Stomach (tissue), 4 donors: ENCODE data around the gene DMTF1.

Experiments
- POLR2A ChIP-seq, 4 donors: fragments of 450-650 bp; IDR thresholded peaks; one replicate each; pipeline ENCODE4 v1.6.1; 2016; ENCODE audit warnings: antibody characterized with exemption in 4 of 4, control low read depth in 2 of 4, mild to moderate bottlenecking in 1 of 4, moderate library complexity in 1 of 4
- POLR2AphosphoS5 ChIP-seq, 3 donors: sonication (generic); formaldehyde crosslinking; IDR thresholded peaks; one replicate each; pipeline ENCODE4 v1.6.1; 2016; ENCODE audit warnings: antibody characterized with exemption in 3 of 3
- TF ChIP-seq, protein P1 (sequence below), 7 experiments: fragments of 450-650 bp in 4 of 7; fragments of 200-600 bp in 3 of 7; sonication (generic) in 3 of 7; IDR thresholded peaks; one replicate each; pipeline ENCODE4 v1.5.1; 2016 to 2019; ENCODE audit warnings: antibody characterized with exemption in 7 of 7, control low read depth in 2 of 7, mild to moderate bottlenecking in 1 of 7

DNA sequence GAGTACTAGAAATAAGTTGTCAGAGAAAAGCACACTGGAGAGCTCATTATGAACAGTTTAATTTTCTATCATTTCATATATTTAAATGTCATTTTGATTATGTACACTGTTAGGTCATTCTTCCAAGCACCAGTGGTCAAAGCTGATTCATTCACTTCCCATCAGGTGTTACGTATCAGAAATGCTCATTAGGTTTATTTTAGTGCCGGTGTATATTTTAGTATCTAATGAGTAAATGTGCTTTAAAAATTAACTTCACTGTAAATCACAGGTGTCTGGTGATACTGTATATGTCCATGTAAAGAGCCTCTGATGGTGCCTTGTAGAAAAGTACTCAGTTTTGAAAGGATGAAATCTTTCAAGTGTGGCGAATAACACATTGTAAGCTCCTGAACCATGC is 3.5 kb downstream of the DMTF1 start:
- TF ChIP-seq POLR2AphosphoS5 (IDR thresholded peaks at IDR 0.05) = no peak
- TF ChIP-seq POLR2A (IDR thresholded peaks at IDR 0.05) = no peak
- TF ChIP-seq, protein P1, sequence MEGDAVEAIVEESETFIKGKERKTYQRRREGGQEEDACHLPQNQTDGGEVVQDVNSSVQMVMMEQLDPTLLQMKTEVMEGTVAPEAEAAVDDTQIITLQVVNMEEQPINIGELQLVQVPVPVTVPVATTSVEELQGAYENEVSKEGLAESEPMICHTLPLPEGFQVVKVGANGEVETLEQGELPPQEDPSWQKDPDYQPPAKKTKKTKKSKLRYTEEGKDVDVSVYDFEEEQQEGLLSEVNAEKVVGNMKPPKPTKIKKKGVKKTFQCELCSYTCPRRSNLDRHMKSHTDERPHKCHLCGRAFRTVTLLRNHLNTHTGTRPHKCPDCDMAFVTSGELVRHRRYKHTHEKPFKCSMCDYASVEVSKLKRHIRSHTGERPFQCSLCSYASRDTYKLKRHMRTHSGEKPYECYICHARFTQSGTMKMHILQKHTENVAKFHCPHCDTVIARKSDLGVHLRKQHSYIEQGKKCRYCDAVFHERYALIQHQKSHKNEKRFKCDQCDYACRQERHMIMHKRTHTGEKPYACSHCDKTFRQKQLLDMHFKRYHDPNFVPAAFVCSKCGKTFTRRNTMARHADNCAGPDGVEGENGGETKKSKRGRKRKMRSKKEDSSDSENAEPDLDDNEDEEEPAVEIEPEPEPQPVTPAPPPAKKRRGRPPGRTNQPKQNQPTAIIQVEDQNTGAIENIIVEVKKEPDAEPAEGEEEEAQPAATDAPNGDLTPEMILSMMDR (IDR thresholded peaks at IDR 0.05) = no peak
